HG03575 (cell line): ENCODE results near the gene PRRC2A.

ENCODE experiments used
- ATAC-seq: cut with Tn5 transposase; IDR thresholded peaks from one replicate; pipeline ENCODE4 v1.9.1; 2021; ENCODE audit not compliant: unreplicated experiment, insufficient number of reproducible peaks, low FRiP score; ENCODE audit errors: extremely low read depth

Gene PRRC2A

DNA sequence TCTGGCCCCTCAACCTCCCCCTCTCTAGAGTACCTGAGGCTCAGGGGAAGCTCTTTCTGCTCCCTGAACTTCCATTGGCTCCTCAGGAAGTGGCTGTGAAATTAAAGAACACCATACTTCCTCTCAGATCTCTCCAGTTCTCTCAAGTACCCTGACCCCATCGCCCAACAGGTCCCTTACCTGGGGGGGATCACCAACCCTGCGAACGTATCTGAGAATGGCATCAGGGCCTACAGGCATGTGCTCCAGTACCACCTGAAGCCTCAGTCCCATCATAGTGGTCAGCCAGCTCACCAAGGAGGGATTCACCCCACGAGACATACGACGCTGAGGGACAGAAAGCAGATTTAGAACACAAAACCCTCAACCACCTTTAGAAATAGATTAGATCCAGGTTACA is 20.1 kb downstream of the PRRC2A start:
- ATAC-seq = no peak

DNA sequence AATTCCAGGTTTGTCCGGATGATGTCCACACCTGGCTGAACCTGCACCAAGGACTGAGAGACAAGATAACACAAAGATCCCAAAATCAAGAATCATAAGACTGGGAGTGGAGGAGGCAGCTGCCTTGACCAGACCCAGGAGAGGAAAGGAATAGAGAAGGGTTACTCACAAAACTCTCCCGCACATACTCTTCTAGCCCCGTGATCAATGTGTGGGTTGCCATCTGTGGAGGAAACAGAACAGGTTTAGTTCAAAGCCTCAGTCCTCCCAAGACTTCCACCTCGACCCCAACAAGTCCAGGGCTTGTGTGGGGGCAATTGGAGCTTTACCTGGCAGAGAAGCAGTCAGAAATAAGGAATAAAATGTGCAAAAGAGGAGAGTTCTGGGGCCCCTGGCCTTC is 20.9 kb downstream of the PRRC2A start:
- no peak for ATAC-seq

DNA sequence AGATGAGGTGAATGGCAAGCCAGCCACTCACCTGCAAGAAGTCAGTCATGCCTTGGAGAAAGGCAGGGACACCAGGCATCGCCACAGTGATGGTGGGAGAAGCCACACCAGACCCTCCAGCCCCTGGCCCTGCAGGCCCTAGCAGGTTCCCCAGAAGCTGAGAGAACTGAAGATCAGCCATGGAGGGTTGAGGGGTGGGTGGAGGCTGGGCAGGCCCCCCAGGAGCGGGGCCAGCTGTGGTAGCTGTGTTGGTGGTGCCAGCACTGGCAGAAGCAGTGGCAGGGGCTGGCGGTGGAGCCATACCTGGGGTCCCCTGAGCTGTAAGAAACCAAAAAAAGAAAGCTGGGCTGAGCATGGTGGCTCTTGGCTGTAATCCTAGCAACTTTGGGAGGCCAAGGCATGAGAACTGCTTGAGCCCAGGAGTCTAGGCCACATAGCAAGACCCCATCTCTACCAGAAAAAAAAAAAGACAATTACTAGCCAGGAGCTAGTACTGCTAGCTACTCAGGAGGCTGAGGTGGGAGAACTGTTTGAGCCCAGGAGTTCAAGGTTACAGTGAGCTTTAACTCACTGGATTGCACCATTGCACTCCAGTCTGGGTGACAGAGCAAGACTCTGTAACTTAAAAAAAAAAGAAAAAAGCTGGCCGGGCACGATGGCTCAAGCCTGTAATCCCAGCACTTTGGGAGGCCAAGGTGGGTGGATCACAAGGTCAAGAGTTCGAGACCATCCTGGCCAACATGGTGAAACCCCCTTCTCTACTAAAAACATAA is 22.5 kb downstream of the PRRC2A start:
- no peak for ATAC-seq

DNA sequence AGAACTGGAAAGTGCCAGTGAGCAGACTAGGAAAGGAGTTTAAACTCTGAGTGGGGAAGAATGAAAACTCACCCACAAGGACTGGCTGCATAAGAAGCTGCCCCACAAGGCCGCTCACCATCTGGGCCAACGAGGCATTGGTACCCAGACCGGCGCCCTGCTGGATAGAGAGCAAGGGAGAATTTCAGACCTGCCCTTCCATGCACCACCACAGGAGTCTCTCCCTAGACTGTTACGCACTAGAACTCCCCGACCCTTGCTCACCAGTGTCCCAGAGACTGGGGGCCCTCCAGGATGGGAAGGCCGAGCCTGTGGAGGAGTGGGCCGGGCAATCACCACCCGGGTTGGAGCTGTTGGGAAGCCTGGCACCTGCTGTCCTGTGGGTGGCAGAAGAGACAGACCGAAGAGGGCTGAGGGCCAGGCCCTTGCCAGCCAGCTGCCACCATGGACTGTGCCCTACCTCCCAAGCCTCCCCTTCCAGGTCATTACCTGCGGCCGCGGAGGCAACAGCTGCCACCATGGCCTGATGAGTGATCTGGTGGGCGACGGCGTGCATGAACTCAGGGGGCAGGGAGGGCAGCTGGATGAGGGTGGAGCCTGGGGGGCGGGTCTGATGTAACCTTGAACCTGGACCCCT is 23.4 kb downstream of the PRRC2A start:
- ATAC-seq = no peak

DNA sequence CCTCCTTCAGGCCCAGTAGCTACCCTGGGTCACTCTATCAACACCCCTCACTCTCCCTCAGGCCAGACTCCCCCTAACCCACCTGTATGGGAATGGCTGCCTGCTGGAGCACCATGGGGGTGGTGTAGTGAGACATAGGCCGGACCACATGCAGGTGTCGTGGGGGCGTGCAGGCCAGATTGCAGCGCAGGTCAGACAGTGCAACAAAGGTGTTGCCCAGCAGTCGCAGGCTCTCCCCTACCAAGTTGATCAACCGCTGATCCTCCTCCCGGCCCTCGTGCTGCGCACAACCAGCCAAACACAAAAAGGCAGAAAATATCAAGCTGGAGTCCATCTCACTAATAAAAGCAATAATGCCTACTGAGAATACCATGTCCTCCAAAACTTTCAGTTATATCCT is 24.8 kb downstream of the PRRC2A start:
- no peak for ATAC-seq

DNA sequence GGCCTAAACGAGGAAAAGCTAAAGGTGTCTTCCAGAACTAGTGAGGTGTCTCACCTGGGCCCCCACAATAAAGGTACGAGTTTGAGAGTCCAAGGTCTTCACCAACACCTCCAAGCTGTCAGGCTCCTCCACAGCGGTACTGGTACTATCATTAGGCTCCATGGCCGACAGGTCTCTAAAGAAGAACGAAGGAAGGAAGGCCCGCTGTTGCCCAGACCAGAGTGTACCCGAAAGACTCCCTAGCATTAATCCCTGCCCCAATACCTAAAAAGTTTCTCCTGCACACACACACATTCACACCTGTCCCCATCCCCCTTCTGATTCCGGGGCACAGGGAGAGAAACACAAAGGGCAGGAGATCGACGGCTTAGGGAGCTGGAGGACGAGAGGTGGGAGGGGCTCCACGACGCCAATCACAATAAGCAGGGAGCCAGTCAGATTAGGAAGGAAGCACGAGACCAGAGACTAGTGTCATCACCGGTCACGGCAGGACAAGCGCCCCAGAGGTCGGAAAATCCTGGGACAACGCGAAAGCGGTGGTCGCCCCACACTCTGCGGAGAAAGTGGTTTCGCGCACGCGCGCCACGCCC is 31.2 kb downstream of the PRRC2A start:
- ATAC-seq = no peak

DNA sequence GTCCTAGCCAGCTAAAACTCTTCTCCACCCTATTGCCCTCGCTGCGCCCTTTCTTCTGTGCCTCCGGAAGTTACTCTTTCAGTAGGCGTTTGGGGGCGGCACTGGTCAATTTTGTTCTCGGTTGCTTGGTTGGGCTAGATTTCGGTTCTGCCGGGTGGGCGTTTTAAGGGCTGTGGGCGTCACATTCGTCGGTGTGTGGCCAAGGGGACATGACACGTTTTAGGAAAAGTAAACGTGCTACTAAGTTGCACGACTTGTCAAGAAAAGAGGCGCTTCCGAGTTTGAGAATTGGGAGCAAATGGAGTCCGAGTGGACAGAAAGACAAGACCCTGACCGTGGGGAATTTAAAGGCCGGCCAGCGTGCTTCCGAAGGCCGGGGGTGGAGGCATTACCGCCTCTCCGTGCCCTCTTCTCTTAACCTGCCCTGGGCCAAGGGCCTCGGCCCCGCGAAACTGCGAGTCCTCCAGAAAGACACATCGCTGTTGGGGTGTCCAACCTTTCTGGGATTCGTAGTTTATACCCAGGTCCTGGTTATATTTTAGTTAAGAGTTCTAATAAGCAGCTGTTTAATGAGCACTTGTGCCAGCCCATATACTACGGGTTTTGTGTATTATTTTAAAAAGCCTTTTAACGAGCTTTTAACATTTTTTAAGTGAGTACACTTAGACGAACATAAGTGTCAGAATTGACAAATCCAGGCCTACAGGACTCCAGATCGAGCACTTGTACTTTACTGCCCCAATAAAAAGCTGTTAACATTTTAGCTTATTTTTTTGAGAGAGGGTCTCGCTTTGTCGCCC is 32.6 kb downstream of the PRRC2A start:
- no peak for ATAC-seq

DNA sequence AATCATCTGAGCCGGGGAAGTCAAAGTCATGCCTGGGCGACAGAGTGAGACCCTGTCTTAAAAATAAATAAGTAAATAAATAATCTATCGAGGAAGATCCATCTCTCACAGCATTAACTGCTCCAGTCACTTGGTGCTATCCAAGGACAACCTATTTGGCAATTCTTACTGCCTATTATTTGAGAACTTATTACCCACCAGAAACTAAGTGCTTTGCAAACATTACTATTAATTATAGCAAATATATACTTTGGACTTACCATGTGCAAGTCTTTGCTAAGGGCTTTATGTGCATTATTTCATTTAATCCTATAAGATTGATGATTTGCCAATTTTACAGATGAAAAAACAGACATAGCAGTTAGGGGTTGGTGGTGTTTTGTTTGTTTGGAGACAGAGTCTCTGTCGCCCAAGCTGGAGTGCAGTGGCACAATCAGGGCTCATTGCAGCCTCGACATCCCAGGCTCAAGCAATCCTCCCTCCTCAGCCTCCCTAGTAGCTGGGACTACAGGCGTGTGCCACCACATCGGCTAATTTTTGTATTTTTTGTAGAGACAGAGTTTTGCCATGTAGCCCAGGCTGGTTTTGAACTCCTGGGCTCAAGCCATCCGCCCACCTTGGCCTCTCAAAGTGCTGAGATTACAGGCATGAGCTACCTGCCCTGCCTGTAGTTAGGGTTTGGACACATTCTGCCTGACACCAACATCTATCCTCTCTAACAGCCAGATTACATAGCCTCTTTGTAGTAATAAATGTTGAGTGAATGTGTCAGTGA is 34.2 kb downstream of the PRRC2A start:
- ATAC-seq = no peak

DNA sequence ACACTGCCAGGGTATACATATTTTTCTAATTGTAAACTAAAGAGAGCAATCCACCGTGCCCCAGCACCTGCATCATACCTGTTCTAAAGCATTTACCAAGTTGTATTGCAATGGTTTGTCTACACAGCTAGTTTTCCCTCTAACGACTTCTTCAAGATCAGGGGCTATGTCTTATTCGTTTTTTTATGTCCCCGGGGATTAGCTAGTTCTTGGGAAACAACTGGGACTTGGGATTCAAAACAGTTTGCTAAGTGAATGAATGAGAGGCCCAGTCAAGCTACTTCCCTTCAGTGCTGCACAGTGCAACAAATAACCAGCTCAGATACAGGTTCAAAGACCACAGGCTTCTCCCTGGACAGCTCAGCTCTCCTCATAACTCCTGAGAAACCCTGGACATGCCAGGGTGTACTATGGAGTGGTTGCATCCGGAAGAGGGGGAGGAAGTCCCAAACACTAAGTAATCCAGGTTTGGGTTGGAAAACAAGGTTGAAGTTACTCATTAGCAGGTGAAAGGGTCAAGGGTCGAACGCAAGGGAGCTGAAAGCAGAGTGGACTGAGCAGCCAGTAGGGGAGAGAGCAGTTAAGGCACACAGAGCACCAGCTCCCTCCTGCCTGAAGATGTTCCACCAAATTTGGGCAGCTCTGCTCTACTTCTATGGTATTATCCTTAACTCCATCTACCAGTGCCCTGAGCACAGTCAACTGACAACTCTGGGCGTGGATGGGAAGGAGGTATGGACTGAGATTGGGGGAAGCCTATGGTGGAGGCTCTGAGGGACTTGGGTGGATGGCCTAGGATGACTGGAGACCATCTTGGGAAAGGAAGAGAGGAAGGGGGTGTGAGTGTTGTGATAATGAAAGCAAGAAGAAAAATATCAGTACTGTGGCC is 35.1 kb downstream of the PRRC2A start, which contains the start of gene APOM:
TSS of gene APOM (plus strand) at position 546 of the 889 bp plus-strand sequence. CDS start at position 619, 73 bp downstream.
- no peak for ATAC-seq

DNA sequence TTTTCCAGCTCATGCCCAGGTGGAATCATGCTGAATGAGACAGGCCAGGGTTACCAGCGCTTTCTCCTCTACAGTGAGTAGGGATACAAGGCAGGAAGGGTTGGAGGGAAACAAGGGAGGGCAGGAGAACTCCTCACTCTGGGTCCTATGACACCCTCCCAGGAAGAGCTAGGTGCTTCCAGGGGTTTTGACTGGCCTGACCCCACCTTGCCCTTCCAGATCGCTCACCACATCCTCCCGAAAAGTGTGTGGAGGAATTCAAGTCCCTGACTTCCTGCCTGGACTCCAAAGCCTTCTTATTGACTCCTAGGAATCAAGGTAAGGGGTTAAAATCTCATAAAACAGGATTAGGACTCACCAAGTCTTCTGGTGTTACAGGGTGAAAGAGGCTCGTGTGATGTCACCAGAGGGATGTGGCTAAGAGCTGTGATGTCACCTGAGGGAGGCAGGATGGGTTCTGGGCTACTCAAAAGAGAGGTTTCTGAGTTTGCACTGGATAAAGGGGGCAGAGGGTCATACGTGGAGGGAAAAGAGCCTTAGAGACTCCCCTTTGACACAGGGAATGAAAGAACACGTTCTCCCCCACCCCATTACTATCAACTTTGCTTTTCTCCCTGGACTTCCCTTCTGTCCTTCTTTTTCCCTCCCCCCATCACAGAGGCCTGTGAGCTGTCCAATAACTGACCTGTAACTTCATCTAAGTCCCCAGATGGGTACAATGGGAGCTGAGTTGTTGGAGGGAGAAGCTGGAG is 37.1 kb downstream of the PRRC2A start:
- ATAC-seq = no peak

DNA sequence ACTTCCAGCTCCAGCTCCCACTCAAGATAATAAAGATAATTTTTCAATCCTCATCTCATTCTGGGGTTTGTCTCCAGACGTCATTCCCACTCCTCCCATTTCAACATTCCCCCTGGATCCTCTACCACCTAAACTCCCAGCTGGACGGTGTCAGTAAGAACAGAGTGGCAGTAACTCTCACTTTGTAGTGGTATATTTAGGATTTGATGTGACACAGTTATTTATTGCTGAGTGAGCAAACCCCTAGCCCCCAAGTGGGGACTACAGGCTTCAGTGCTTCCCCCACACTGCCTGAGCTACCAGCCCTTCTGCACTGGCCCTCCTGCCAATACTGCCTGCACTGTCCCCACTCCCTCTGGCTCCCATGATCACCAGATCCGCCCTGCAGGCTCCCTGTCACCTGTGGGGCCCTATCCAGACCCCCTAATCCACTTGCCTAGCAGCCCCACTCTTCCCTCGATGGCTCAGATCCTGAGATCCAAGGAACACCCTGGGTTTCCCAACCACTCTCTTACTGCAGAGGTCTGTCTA is 37.7 kb downstream of the PRRC2A start:
- no peak for ATAC-seq

DNA sequence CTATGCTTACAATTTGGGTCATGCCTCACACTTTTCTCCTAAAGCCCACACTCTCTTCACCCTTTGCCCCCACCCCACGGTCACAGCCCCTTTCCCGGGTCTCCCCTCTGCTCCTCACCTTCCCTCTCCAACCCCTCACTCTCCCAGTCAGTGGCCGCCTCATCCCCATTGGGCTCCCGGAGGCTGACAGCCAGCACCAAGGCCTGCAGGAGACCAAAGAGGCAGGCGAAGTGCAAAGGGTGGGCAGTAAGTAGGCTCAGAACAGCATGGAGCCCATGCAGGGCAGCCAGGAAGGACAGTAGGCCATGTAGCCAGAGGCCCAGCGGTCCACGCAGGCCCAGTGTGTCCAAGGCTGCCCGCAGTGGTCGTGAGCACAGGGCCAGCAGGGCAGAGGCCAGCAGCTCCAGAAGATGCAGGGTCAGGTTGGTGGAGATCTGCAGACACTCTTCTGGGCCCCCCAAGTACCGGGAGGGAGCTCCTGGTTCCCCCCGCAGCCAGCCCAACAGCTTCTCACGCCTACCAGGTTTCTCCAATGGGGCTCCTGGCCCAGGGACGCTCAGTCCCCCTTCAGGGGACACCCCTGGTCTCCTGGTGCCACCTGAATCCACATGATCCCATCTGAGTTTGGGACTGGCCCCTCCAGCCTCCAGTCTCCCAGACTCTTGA is 38.6 kb downstream of the PRRC2A start:
- ATAC-seq = no peak

DNA sequence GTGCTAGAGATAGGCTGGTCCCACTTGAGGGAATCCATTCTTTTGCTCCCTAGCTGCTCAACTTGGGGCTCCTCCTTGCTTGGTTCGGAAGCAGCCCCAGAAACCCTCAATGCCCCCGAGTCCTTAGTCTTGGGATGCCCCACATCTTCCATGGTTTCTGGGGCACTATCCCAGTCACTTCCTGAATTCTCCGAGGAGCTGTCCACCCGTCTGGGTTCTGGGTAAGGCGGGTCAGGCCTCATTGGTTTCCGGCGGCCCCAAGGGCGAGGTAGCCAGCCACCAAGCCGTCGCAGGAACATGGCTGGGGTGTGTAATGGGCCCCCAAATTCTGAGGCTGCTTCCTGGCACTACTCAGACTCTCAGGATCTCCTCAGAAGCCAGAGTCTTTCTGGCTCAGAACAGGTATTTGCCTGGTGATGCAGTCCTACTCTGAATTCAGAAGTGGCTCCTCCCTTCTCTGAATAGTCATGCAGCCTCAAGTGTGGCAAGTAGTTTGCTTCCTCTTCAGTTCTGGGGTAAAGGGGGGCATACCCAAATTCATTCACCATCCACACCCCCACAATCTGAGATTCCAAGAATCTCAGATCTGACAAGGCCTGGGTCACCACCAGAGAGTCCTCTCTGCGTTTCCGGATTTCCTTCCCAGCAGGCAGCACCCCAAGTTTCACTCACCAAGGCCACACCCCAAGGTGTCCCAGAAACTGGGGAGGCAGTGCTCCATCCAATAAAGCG is 39.3 kb downstream of the PRRC2A start:
- no peak for ATAC-seq

DNA sequence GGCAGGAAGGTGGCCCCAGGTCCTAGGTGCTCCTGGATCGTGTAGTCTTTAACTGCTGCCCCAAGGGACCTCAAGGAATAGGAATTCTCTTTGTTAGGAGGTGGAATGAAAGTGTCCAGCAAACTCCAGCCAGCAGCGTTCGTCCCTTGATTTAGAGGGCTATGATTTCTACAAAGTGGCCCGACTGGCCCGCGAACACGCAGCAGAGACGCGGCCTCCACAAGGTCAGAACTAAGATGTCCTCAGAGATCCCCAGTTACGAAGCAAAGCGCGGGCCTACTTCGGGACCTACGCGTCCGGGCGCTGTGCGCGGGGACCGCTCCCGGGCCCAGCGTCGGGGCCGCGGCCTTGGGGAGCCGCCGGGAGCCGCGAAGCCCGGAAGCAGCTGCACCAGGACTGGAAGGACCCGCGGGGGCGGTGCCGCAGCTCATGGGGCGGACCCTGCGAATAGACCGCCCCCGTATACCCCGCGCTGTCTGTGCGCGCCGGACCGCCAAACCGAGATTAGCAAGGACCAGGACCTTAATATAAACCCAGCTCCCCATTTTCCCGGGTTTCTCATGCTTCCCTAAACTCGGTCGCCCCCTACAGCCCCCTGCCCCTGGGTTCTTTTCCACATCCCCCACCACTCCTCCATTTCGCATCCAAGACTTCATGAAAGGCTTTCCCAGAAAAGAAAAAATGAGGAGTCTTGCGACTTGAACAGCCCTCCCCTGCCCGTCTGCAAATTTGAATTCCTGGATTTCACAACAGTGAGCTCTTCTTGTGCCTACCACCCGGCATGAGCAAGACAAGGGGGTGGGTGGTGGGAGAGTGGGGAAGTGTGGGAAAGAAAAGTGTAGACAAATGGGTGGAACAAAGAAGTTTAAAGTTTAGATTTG is 40.1 kb downstream of the PRRC2A start, which contains the start of gene C6orf47:
TSS of gene C6orf47 (minus strand) at position 398 of the 881 bp plus-strand sequence. CDS start 831 bp downstream, outside the sequence.
- ATAC-seq = no peak
